GM19397 (cell line): Measurements from ENCODE around the gene CPNE6.

Source experiments
- ATAC-seq: cut with Tn5 transposase; IDR thresholded peaks from one replicate; pipeline ENCODE4 v1.9.1; 2021; ENCODE audit warnings: mild to moderate bottlenecking, moderate library complexity; ENCODE audit not compliant: unreplicated experiment

The CPNE6 gene

DNA sequence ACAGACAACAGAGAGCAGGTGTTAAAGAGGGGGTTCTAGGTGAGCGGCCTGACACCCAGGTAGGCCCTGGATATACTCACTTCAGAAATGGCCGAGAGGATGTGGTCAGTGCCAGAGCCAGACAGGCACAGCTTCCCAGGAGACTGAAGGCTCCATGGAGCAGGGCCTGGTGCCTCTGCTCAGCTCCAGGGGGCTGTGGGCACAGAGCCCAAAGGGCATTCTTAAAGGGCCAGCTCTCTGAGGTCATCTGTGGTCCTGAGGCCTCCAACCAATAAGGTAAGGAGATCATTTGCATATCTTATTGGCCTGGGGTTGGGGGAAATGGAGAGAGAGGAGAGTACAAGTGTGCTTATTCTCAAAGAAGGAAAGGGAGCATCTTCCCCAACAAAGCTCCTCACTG lies 13.1 kb downstream of the CPNE6 start:
- no peak for ATAC-seq

DNA sequence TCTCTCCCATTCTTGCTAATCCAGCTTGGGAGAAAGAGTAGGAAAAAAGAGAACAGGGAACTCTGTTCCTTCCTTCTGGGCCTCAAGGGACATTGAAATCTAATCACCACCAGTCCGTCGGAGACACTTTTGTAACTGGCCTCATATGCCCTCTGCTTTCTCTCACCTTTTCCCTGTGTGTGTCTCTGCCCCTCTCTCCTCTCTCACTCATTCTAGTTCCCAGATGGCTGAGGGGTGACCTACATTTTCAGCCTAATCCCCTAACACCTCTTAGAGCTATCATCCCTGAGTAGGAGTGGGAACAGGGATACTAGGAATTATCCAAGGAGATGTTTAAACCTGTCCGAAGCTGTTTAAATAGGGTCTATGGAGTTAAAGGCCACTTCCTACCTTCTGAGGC lies 13.9 kb downstream of the CPNE6 start:
- ATAC-seq = no peak

DNA sequence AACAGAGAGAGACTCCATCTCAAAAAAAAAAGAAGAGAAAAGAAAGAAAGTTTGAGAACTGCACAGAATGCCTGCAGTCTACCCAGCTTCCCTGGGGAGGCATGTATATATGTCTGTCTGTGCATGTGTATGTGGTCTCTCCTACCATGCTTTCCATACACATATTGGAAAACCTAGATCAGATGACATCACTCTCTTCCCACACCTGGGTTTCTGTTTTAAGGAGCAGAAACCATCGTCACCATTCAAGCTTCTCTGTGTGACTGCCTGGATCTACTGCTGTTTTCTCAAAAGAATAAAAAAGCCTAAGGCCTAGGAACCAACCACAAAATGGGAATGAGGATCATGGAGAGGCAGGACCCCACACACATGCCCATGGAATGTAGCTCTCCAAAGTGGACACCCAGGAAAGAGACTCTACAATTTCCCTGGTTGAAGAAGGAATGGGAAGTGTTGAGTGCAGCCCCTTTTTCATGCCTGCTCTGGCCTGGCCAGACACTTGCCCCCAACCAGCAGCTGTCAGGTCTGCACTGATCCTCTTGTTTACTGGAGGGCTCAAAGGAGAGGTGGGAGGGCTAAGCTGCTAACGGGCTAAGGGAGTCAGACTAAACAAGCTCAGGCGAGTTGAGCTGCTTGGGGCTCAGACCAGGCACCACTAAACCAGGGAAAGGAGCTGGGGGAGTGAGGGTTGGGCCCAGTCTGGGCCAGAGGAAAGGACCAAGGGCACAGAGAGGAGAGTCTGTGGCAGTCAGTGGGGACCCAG lies 15.0 kb downstream of the CPNE6 start:
- ATAC-seq = no peak

DNA sequence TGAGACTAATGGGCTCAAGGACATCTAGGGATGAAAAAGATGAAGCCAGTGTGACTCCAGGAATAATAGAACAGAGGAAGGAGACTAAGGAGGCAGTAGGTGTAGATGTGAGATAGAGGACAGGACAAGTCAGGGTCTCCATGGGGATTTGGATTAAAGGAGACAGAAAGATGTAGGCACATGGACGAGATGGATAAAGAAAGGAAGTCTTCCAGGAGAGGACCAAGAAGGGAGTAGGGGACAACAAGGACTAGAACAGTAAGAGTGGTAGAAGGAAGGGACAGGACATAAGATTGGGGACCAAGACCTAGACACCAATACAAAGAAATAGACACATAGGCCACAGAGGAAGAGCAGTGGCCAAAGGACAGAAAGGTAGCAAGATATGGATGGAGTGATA lies 15.6 kb downstream of the CPNE6 start:
- ATAC-seq = no peak

DNA sequence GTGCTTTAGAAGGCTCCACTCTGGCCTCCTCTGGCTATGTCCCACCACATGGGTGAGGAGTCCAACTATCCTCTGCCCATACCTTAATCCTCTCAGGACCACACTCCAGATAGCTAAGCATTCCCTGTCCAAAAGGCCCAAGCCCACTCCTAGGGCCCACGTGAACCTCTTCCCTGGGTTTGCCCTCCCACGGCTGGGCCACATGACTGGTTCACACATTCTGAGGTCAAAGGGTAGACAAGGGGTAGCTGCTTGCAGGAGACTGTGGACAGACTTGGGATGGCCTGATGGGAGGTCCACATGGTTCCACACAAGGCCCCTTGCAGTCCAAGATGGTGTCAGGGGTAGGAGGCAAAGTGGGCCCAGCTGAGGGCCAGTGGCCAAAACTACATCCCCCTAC lies 16.7 kb downstream of the CPNE6 start:
- no peak for ATAC-seq

DNA sequence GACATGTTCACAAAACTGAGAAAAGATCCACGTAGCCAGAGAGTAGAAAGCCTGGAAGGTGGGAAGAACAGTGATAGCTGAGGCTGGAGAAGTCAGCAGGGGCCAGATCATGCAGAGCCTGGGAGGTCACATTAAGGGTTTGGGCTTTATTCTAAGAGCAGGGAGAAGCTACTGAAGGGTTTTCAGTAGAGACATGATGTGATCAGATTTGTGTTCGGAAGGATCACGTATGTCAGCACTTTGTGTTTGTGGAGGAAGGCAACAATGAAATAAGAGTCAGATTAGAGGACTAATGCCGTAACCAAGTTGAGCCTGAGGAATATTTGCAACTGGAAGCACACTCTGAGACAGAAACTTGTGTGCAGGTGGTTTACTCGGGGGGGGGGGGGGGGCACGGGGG lies 18.5 kb downstream of the CPNE6 start:
- no peak for ATAC-seq

DNA sequence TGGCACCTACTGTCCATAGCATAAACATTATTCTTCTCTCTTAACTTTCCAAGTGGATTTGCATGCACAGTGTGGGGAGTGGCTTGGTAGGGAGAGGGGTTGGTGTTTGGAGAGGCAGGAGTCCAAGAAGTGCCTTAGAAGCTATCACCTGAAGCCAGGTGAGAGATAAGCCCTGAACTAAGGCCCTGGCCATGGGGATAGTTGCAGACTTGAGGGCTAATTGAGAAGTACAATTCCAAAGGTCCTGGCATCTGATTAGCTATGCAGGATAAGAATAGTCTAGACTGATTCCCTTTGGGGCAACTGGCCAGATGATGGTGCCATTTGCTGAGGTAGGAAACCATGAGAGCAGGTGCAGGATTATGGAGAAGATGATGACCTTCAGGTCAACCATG lies 20.7 kb downstream of the CPNE6 start:
- no peak for ATAC-seq

DNA sequence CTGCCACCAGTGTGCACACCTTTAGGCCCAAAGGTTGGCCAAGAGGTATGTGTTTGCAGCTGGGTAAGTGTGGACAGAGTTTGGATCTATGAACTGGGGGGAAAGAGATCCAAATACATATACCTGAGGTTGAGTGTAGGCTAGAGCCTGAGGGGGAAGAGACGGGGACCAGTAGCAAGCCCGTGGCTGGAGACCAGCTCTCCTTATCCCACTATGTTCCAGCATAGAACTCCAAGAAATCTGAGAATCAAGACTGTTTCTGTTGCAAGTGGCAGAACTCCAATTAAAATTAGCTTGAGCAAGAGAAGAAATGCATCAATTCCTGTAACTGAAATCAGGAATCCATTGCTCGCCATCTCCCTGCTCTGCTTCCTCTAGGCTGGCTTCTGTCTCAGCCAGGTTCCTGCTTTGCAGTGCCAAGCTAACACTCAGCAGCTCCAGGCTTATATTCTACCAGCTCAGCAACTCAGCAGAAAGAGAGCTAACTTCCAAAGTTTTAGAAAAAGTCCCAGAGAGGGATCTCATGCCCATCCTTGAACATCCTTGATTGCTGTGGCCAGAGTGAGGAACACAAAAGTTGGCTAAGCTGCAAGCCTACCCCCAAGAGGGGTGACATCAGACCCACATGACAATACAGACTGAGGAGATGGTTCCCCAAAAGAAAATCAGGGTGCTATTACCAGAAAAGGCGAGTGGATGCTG lies 21.3 kb downstream of the CPNE6 start:
- no peak for ATAC-seq

DNA sequence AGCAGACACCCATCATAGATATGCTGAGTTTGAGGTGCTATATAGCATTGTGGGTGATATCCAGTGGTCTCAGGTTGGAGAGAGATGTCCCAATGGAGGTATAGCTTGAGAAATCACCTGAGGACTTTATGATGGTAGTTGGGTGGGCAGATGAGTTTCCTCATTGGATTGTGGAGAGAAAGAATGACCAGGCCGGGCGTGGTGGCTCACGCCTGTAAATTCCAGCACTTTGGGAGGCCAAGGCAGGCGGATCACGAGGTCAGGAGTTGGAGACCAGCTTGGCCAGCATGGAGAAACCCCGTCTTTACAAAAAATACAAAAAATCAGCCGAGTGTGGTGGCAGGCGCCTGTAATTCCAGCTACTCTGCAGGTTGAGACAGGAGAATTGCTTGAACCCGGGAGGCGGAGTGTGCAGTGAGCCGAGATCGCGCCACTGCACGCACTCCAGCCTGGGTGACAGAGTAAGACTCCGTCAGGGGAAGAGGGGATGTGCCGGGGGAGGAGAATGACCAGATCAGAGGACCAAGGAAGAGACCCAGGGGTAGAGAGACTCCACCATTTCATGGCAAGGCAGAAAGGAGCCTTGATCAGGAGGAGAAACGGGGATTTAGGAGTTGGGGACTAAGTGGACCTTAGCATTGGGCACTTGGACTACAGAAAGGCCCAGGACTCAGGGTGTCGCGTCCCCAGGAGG lies 22.0 kb downstream of the CPNE6 start:
- ATAC-seq = no peak

DNA sequence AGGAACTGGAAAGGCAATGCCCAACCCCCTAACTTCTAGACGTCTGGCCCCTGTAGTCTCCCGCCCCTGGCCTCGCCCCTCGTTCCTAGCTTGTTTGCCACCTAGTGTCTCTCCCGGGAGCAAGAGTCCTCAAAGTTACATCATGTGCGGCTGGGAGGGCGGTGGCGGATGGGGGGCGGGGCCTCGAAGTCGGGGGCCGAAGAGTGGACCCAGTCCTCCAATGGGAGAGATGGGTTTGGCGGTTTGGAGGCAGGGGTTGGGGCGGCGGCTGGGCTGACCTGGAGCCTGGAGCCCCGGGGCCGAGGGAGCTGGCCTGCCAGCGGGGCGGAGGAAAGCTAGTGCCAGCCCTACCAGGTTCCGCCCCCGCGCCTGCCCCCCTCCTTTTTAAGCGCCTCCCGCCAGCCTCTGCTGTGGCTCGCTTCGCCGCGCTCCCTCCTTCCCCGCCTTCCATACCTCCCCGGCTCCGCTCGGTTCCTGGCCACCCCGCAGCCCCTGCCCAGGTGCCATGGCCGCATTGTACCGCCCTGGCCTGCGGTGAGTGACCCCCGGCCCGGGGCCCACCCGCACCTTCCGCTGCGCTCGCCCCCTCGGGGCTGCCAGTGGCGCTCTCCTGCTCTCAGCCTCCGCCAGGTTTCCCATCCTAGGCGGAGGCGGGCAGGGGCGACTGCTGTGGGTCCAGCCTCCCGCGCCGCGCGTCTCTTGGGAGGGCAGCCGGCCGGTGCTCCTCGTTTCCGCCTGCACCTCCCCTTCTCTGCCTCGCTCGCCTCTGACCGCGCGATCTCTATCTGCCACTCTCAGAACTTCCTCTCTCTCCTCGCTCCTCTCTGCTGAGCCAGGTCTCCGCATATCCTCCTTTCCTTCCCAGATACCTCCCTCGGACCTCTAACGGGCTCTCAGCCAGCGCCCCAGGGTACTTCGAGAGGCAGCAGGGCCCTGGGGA lies 22.8 kb downstream of the CPNE6 start, which contains the start of gene PCK2:
TSS of gene PCK2 (plus strand) at position 411 of the 940 bp plus-strand sequence. CDS start at position 506, 95 bp downstream.
- ATAC-seq = peak; percentile 53

DNA sequence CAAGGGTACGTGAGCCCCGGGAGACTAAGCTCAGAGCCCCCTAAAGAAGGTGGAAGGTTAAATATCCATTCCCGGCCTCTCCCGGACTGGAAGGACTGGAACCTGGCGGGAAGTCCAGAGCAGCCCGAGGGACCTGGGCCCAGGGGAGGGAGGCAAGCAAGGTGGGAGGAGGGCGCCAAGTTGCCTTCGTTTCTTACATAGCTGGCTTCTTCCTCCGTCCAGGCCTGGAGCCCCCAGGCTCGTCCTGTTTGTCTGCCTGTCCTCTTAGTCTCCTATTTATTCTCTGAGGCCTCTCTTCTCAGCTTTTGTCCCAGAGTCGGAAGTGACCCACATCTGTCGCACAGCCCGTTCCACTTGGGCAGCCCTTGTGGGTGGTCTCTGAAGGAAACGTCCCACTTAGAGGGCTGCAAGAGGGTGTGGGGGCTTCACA lies 23.5 kb downstream of the CPNE6 start:
- ATAC-seq = no peak

DNA sequence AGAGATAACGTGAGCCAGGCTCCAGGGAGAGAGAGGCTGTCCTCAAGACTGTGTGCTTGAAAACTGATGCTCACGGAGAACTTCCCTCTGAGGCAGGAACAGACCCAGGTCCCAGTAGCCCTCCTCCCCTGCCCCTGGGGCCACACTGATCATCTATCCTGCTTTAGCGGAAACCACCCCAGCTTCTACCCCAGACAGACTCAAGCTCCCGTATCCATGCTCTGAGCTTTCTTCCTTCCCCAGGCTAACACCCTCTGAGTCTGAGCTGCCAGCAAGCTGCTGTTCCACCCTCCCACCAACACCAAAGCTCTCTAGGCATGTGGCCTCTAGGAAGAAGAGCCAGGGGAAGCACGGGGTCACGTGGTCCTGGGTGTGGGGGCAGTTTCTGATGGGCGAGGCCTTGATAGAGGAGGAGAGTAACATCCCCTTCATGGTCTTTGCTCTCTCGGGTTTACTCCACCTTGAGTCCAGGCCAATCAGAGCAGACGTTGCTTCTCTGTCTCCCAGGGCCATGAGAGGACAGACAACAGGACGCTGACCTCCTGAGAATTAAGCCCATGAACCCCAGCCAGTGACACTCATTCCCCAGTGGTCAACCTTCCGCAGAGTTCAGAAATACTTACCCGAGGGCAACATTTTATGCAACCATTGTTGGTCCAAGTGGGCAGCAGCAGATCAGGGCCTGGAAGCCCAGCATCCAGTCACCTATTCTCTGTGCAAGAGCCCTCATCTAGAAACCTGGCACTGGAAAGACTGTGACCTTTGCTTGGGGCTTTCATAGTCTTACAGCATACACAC lies 24.1 kb downstream of the CPNE6 start:
- ATAC-seq = peak; percentile 58

DNA sequence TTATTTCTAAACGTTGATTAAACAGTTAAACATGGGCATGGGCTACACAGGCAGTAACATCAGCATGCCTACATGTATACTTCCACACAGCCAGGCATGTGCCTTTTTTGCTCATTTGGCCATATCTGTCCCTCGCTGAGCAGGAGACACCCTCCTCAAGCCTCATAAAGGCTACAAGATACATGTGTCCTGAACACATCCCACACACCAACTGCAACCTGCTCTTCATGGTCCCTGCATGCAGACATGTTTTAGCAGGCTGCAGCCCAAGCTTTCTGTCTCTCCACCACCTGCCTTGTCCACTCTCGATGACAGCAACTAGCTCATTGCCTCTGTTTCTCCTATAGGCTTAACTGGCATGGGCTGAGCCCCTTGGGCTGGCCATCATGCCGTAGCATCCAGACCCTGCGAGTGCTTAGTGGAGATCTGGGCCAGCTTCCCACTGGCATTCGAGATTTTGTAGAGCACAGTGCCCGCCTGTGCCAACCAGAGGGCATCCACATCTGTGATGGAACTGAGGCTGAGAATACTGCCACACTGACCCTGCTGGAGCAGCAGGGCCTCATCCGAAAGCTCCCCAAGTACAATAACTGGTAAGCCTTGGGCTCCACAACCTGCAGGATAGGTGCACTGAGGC lies 25.3 kb downstream of the CPNE6 start:
- ATAC-seq = no peak

DNA sequence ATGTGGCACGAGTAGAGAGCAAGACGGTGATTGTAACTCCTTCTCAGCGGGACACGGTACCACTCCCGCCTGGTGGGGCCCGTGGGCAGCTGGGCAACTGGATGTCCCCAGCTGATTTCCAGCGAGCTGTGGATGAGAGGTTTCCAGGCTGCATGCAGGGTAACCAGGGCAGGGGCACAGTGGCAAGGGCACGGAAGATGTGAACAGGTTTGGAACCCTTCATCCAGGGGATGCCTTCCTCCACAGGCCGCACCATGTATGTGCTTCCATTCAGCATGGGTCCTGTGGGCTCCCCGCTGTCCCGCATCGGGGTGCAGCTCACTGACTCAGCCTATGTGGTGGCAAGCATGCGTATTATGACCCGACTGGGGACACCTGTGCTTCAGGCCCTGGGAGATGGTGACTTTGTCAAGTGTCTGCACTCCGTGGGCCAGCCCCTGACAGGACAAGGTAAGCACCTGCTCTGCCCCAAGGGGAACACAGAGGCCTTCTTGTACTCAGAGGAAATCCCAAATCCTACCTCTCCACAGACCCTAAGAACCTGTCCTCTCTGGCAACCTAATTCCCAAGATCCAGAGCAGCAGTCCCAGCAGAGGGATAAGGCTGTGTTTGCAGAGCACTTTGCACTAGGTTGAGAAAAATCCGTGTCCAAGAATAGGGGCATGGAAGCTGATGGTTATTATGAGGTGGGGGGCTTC lies 27.0 kb downstream of the CPNE6 start:
- no peak for ATAC-seq

DNA sequence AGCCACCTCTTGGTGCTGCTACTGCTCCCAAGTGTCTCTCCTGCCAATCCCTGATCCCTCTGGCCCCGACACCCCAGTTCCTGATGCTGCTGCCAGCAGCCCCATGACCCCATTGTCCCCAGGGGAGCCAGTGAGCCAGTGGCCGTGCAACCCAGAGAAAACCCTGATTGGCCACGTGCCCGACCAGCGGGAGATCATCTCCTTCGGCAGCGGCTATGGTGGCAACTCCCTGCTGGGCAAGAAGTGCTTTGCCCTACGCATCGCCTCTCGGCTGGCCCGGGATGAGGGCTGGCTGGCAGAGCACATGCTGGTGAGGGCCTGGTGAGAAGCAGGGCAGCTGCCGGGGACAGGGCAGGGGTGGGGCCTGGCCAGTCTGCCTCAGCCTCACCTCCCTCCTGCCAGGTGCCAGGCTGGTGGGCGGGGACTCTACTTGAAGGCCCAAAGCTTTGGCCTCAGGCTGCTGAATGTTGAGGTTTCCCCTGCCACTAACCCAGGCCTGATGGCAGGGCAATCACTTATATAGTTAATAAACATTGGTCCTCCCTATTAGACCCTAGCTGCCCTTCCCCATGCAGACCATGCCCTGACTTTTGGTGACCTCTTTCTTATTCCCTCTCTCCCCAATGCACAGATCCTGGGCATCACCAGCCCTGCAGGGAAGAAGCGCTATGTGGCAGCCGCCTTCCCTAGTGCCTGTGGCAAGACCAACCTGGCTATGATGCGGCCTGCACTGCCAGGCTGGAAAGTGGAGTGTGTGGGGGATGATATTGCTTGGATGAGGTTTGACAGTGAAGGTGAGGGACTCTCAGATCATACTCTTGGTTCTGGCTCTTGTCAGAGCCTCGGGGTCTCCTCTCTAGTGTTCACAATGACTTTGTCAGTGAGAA lies 27.8 kb downstream of the CPNE6 start:
- ATAC-seq = no peak

DNA sequence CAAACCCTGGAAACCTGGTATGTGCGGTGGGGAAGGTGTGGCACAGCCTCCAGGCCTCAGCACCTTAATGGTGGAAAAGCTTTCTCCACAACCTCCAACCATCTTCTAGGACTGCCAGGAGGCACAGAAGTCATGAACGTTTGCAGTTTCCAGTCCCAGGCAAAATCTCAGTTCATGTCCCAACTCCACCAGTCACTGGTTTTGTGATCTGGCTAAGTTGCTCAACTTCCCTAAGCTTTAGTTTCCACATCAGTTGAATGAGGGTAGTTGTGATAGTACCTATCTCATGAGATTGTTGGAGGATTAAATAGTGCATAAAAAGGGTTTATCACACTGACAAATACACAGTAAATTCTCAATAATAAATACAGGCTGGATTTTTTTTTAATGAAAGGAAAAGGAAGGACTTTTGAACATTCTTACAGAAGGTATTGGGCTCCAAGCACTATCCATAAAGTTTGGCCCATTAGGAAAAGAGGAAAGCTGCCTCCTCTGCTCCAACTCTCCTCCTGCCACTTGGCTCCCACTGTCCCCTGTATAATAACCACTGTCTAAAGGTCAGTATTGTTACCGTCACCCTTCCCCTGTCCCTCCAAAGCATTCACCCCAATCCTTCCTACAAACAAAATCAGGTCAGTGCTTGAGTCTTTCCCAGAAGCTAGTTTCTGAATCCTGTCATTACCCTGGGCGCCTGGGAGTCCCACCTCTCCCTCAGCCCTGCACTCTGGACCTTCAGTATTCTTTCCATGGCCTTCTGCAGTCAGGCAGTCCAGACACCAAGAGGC lies 29.0 kb downstream of the CPNE6 start:
- ATAC-seq = no peak

DNA sequence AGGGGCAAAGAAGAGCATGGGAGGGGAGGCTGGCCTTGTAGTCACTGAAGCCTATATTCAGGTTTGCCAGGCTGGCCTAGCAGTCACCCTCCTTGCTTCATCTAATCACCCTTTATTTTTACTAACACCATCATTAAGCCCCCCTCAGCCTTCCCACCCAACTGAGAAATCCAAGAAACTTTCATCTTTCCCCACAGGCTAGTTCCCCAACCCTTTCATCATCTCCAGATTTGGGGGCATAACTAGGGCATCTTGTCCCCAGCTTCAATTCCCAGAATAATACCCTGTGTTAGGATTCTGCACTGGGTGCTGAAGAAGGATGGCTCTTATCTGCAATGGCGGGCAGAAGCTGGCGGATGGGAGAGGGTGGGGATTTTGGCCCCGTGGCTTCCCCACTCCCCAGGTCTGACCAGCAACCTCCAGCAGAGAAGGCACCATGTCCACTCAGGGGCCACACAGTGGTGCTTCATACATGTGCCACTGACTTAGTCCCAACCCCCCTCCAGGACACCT lies 29.7 kb downstream of the CPNE6 start:
- no peak for ATAC-seq
